OCI-LY1 (cell line): ENCODE data around the gene CTNND1.

Experiments
- CTCF ChIP-seq: fragments of 200-600 bp; sonication (generic), shearing (Covaris generic); IDR thresholded peaks from 2 replicates; pipeline ENCODE4 v1.5.1; 2017; ENCODE audit warnings: mild to moderate bottlenecking, antibody characterized with exemption, low read length, moderate library complexity, mixed read lengths
- EZH2 ChIP-seq: fragments of 200-600 bp; sonication (generic), shearing (Covaris generic); IDR thresholded peaks from 2 replicates; pipeline ENCODE4 v1.8.0; 2017; ENCODE audit warnings: borderline replicate concordance, mixed run types, mild to moderate bottlenecking, antibody characterized with exemption, low read length, moderate library complexity, mixed read lengths

GRCh38 chr11:57745206-57745605, 16.4 kb upstream of the CTNND1 start:
- TF ChIP-seq CTCF: no peak
- no peak for TF ChIP-seq EZH2
